DND-41 (cell line): ENCODE measurements around the gene MYOCOS.

Source experiments
- ATAC-seq: fragments of 200-7000 bp; cut with Tn5 transposase; 3 replicates; pipeline ENCODE4 v1.9.1; 2021; ENCODE audit warnings: low read depth; ENCODE audit not compliant: insufficient read depth
- DNase-seq: peaks from one replicate; pipeline ENCODE4 v3.0.0-alpha.2; 2020
- H2AFZ ChIP-seq: 2 replicates; pipeline ENCODE4 v1.6.0; 2012; ENCODE audit warnings: low read depth, low read length
- H3K27ac ChIP-seq: 2 replicates; pipeline ENCODE4 v1.5.1; 2012; ENCODE audit warnings: low read length, inconsistent platforms
- H3K27me3 ChIP-seq: fragments of 200-600 bp; sonication (generic); 2 replicates; pipeline ENCODE4 v1.6.0; 2012; ENCODE audit warnings: low read length, mild to moderate bottlenecking, inconsistent platforms; ENCODE audit not compliant: insufficient read depth, poor library complexity
- H3K36me3 ChIP-seq: 2 replicates; pipeline ENCODE4 v1.5.1; 2012; ENCODE audit warnings: low read length, inconsistent platforms; ENCODE audit not compliant: insufficient read depth
- H3K4me1 ChIP-seq: 2 replicates; pipeline ENCODE4 v1.5.1; 2012; ENCODE audit warnings: mild to moderate bottlenecking, low read length; ENCODE audit not compliant: insufficient read depth
- H3K4me2 ChIP-seq: 2 replicates; pipeline ENCODE4 v1.6.0; 2012; ENCODE audit warnings: mild to moderate bottlenecking, moderate library complexity, low read length, inconsistent platforms; ENCODE audit not compliant: insufficient read depth
- H3K4me3 ChIP-seq, 2 experiments: fragments of 200-600 bp in 1 of 2; shearing (Covaris generic) in 1 of 2; 2 replicates each; pipeline ENCODE4 v1.5.1; 2012 to 2016; ENCODE audit warnings: inconsistent platforms in 2 of 2, low read length in 2 of 2, mild to moderate bottlenecking in 2 of 2, low read depth in 1 of 2, moderate library complexity in 1 of 2
- H3K79me2 ChIP-seq: 2 replicates; pipeline ENCODE4 v1.6.0; 2012; ENCODE audit warnings: low read length, inconsistent platforms; ENCODE audit not compliant: insufficient read depth
- H3K9ac ChIP-seq: 2 replicates; pipeline ENCODE4 v1.6.0; 2012; ENCODE audit warnings: low read depth, mild to moderate bottlenecking, inconsistent platforms, low read length, moderate library complexity
- H3K9me3 ChIP-seq: 2 replicates; pipeline ENCODE4 v1.5.1; 2012; ENCODE audit warnings: low read length, moderate library complexity, mild to moderate bottlenecking, inconsistent platforms; ENCODE audit not compliant: insufficient read depth, severe bottlenecking
- H4K20me1 ChIP-seq: 2 replicates; pipeline ENCODE4 v1.6.0; 2012; ENCODE audit warnings: low read length; ENCODE audit not compliant: insufficient read depth
- CTCF ChIP-seq: IDR thresholded peaks from 2 replicates; pipeline ENCODE4 v1.5.1; 2012; ENCODE audit warnings: borderline replicate concordance, low read length, moderate library complexity, mild to moderate bottlenecking; ENCODE audit not compliant: poor library complexity, severe bottlenecking; ENCODE audit errors: extremely low read depth
- EZH2 ChIP-seq: IDR thresholded peaks from 3 replicates; pipeline ENCODE4 v1.6.1; 2012; ENCODE audit warnings: borderline replicate concordance, low read depth, mild to moderate bottlenecking, moderate library complexity, low read length, inconsistent platforms; ENCODE audit not compliant: severe bottlenecking

The MYOCOS gene

GRCh38 chr1:171653796-171654195 lies 31.8 kb downstream of the MYOCOS start:
- no peak overlapping the region for H3K9ac ChIP-seq
- no peak overlapping the region for H2AFZ ChIP-seq
- no peaks in the 10 kb centered on the region for H4K20me1 ChIP-seq
- H3K36me3 ChIP-seq: no peaks in the 10 kb centered on the region
- ATAC-seq (no peak), DNase-seq (no peak)
- no peak overlapping the region for H3K4me2 ChIP-seq
- H3K4me1 ChIP-seq: no peaks in the 10 kb centered on the region
- H3K79me2 ChIP-seq: no peaks in the 10 kb centered on the region
- H3K27ac ChIP-seq: no peak overlapping the region
- peaks cover 35% of the 10 kb centered on the region for H3K27me3 ChIP-seq
- no peak for TF ChIP-seq EZH2
- no peak for TF ChIP-seq CTCF
- no peaks in the 10 kb centered on the region for H3K9me3 ChIP-seq
- H3K4me3 ChIP-seq: no peak overlapping the region

- ATAC-seq (no peak), DNase-seq (no peak)
- Histone ChIP-seq H3K36me3 (no peaks in the 10 kb centered on the region), H3K4me1 (no peaks in the 10 kb centered on the region), H4K20me1 (no peaks in the 10 kb centered on the region), H3K27ac (no peak overlapping the region), H3K9me3 (no peaks in the 10 kb centered on the region), H3K9ac (no peak overlapping the region), H3K27me3 (peaks cover 35% of the 10 kb centered on the region), H3K79me2 (no peaks in the 10 kb centered on the region), H3K4me3 (no peak overlapping the region), H3K4me2 (no peak overlapping the region), H2AFZ (no peak overlapping the region)
- TF ChIP-seq EZH2 (no peak), CTCF (no peak)
These were observed 32.3 kb downstream of the MYOCOS start for GRCh38 chr1:171654201-171654941.

- H3K9me3 ChIP-seq: no peaks in the 10 kb centered on the region
- no peak for TF ChIP-seq EZH2
- peak; percentile 74 for TF ChIP-seq CTCF
- H3K4me3 ChIP-seq: no peak overlapping the region
- H3K27me3 ChIP-seq: peaks cover 32% of the 10 kb centered on the region
- no peaks in the 10 kb centered on the region for H4K20me1 ChIP-seq
- H3K9ac ChIP-seq: no peak overlapping the region
- H2AFZ ChIP-seq: no peak overlapping the region
- ATAC-seq (peak; percentile 61; the same call in 2 of the 3 replicates), DNase-seq (peak; percentile 45)
- H3K79me2 ChIP-seq: no peaks in the 10 kb centered on the region
- no peak overlapping the region for H3K4me2 ChIP-seq
- no peaks in the 10 kb centered on the region for H3K4me1 ChIP-seq
- no peaks in the 10 kb centered on the region for H3K36me3 ChIP-seq
- H3K27ac ChIP-seq: no peak overlapping the region
These were observed 33.1 kb downstream of the MYOCOS start for GRCh38 chr1:171654942-171655745.
